ENCODE data around the gene EVPL.

Gene EVPL

DNA sequence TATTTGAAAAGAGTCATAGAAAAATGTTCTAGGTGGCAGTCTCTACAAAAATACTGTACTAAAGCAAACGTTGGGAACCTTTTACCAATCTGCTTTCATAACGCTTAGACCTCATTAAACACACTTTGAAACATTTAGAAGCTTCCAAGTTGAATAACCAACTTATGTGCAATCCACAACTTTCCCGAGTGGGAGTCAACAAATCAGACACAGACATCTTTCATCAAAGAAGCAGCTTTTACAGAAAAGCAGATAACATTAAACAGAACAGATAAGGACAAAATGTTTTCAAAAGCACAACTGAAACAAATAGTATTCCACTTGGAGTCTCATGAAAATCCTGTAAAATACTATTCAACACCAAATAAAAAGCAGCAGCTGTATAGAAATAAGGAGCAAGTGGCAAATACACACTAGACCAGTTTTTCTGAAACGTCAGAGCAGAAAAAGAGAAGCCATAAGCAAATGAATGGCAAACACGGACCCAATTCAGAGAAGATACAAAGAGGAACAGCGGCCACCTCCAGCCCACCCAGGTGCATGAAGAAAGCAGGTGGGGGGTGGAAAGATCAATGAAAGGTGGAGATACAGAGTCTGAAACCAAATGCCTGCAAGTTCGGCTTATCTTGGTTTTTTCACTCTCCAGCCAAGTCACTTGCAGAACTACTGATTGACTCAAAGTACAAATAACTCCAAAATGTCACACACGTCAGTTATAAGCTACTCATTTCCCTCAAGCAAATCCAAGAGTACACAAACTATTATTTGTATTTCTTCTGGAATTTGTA lies 67.9 kb downstream of the EVPL start:
- peak; percentile 47 for DNase-seq
